GM18868 (cell line): ENCODE measurements around the gene MAML3.

ENCODE experiments used
- ATAC-seq: cut with Tn5 transposase; IDR thresholded peaks from one replicate; pipeline ENCODE4 v1.9.1; 2021; ENCODE audit warnings: mild to moderate bottlenecking, moderate library complexity; ENCODE audit not compliant: unreplicated experiment

The MAML3 gene

GRCh38 chr4:139798456-139798855, 355.5 kb downstream of the MAML3 start:
- peak; percentile 82 for ATAC-seq

- no peak for ATAC-seq
Measured at GRCh38 chr4:139797287-139797686, 356.7 kb downstream of the MAML3 start.

GRCh38 chr4:139795527-139796314, 358.3 kb downstream of the MAML3 start:
- ATAC-seq = no peak

GRCh38 chr4:139794158-139794954, 359.6 kb downstream of the MAML3 start:
- ATAC-seq = no peak

- no peak for ATAC-seq
Measured at GRCh38 chr4:139791681-139792080, 362.3 kb downstream of the MAML3 start.

GRCh38 chr4:139790291-139790690, 363.7 kb downstream of the MAML3 start:
- ATAC-seq = no peak

- ATAC-seq = no peak
Measured at GRCh38 chr4:139789096-139789654, 364.8 kb downstream of the MAML3 start.

GRCh38 chr4:139786494-139787354, 367.3 kb downstream of the MAML3 start:
- ATAC-seq = peak; percentile 89

GRCh38 chr4:139785356-139785755, 368.6 kb downstream of the MAML3 start:
- no peak for ATAC-seq

- no peak for ATAC-seq
Measured at GRCh38 chr4:139783741-139784484, 370.1 kb downstream of the MAML3 start.

- ATAC-seq = no peak
Measured at GRCh38 chr4:139782926-139783522, 371.0 kb downstream of the MAML3 start.

GRCh38 chr4:139781066-139781465, 372.9 kb downstream of the MAML3 start:
- ATAC-seq = no peak

GRCh38 chr4:139779691-139780090, 374.3 kb downstream of the MAML3 start:
- no peak for ATAC-seq

GRCh38 chr4:139777757-139778156, 376.2 kb downstream of the MAML3 start:
- ATAC-seq = no peak

- ATAC-seq = no peak
Measured at GRCh38 chr4:139776235-139776634, 377.7 kb downstream of the MAML3 start.

- no peak for ATAC-seq
Measured at GRCh38 chr4:139774759-139775487, 379.1 kb downstream of the MAML3 start.

GRCh38 chr4:139773560-139774318, 380.2 kb downstream of the MAML3 start:
- ATAC-seq = no peak

GRCh38 chr4:139770361-139770760, 383.6 kb downstream of the MAML3 start:
- no peak for ATAC-seq
